ENCODE measurements around the gene FANCD2OS. TPM values are rescaled to one million over a fixed set of nuclear protein-coding genes. Genes with fewer than 3 reads are reported as not detected.
"Not testable (repeated sequence)": the region's sequence is repeated elsewhere in the genome, so short reads cannot be mapped to it uniquely, and the experiment has no call there.

The FANCD2OS gene, protein sequence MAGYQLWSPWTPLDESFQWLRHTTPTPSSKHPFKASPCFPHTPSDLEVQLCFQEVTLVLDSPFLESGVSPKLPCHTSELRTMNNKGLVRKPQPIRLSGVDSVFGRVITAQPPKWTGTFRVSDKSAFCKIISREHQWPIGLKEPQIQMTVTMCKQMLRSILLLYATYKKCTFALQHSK
- not detected in 2 replicates for total RNA-seq (2014; rRNA removed; shearing (Covaris generic))

DNA sequence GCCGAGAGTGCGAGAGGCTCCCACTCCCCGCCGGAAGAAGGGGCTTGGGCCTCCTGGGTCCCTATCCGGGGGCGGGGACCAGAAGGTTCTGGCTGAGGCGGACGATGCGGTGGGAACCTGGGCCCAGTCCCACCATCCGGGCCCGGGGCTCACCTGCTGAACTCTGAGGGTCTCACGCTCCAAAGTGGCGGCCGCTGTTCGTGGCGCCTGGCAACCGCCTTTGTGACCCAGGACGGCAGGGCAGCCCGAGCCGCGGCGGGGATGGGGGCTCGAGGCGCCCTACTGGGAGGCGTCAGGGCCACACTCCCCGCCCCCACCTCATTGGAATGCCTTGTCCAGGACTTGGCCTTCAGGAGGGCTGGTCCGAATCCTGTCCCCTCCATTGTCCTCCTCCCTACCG, at the start of gene FANCD2OS:
Gene FANCD2OS (minus strand): TSS at position 165 of the 400 bp plus-strand sequence. CDS start 3,481 bp downstream, outside the sequence.
- DNase-seq (ENCODE audit: low spot score): no peak

DNA sequence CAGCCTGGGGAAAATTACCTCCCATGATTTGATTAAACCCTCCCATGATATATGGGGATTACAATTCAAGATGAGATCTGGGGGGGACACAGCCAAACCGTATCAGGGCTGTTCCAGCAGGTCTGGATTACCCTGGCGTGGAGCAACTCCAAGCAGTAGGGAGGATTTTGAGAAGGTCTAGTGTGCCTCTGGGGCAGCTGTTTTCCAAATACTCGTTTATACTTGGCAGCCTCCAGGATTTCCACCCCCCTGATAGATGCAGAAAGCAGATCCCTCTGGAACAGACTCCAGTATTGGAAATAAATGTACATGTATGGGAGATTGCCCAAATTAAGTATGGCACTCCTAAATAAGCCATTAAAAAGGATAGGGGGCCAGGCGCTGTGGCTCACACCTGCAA, 49.0 kb upstream of the FANCD2OS start:
- no peak for DNase-seq (ENCODE audit: low spot score)

DNA sequence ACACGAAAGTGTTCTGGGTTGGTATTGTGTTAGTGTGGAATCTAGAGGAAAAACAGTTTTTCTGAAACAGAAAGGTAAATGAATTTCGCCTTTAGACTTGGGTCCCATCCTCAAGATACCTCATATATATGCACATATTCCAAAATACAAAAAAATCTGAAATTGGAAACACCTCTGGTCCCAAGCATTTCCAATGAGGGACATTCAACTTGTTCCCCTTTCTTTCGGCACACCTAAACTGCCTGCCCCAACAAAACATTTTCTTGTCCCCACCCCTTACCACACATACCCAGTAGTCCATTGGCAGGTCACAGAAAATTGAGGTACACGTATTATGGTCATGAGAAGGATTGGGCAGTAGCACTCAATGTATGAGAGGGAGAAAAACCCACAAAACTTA, 47.6 kb upstream of the FANCD2OS start:
- no peak for DNase-seq (ENCODE audit: low spot score)

DNA sequence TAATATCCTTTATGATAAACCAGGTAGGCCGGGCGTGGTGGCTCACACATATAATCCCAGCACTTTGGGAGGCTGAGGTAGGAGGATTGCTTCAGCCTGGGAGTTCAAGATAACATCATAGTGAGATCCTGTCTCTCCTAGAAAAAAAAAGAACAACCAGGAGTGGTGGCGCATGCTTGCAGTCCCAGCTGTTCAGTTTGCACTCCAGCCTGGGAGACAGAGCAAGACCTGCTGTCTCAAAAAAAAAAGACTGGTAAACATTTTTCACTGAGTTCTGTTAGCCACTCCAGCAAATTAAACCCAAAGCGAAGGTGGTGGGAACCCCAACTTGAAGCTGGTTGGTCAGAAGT, 47.0 kb upstream of the FANCD2OS start:
- DNase-seq (ENCODE audit: low spot score): no peak

DNA sequence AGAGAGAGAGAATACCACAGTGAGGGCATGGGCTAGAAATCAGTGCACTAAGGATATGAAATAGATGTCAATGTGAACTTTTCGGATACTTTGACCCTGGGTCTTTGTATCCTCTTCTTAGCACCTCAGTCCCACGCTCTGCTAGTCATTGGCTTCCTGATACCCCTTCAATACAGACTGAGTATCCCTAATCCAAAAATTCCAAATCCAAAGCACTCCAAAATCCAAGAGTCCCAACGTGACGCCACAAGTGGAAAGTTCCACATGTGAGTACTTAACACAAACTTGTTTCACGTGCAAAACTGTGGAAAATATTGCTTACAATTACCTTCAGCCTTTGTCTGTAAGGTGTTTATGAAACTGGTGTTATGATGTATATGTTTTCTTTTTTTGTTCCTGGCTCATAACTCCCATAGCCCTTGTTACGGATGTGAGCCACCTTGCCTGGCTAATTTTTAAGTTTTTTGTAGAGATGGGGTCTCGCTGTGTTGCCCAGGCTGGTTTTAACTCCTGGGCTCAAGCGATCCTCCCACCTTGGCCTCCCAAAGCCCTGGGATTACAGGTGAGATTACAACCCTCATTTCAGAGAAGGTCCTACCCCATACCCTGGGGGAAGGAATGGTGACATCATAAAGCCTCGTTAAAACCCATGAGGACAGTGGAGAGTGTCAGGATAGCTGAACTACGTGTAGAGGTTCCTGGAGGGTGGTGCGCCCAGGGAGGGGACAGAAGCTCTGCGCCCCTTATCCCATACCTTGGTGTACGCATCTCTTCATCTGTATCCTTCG, 46.5 kb upstream of the FANCD2OS start:
- DNase-seq (ENCODE audit: low spot score): no peak

DNA sequence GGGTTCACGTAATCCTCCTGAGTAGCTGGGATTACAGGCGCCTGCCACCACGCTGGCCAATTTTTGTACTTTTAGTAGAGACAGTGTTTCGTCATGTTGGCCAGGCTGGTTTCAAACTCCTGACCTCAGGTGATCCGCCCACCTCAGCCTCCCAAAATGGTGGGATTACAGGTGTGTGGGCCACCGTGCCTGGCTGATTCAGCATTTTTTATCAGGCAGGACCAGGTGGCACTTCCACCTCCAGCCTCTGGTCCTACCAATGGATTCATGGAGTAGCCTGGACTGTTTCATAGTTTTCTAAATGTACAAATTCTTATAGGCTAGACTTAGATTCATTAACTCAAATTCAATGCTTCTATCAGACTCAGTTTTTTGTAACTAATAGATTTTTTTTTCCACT, 42.9 kb upstream of the FANCD2OS start:
- DNase-seq (ENCODE audit: low spot score): no peak

DNA sequence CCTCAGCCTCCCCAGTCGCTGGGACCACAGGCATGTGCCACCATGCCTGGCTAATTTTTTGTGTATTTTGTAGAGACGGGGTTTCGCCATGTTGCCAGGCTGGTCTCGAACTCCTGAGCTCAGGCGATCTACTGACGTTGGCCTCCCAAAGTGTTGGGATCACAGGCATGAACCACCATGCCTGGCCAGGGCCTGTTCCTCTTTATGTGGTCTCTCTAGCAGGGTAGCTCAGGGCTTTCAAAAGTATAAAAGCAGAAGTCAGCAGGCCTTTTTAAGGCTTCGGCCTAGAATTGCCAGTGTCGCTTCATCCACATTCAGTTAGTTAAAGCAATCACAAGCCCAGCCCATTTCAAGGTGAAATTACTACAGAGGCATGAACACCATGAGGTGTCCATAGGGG, 41.2 kb upstream of the FANCD2OS start:
- DNase-seq (ENCODE audit: low spot score): no peak

DNA sequence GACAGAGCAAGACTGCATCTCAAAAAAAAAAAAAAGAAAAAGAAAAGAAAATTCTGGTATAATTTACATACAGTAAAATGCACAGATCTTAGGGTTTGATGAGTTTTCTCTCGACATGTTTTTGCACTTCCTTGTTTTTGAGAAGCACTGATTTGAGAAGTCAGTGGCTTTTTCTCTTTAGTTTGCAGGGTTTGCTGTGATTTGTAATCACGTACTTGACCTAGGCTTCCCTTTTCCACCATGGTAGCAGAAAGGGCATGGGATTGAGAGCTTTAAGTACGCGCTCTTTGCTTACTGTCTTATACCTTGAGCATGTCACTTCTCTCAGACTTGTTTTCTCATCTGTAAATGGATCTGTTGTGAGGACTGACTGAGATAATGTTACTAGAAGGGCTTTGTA, 37.6 kb upstream of the FANCD2OS start:
- no peak for DNase-seq (ENCODE audit: low spot score)

DNA sequence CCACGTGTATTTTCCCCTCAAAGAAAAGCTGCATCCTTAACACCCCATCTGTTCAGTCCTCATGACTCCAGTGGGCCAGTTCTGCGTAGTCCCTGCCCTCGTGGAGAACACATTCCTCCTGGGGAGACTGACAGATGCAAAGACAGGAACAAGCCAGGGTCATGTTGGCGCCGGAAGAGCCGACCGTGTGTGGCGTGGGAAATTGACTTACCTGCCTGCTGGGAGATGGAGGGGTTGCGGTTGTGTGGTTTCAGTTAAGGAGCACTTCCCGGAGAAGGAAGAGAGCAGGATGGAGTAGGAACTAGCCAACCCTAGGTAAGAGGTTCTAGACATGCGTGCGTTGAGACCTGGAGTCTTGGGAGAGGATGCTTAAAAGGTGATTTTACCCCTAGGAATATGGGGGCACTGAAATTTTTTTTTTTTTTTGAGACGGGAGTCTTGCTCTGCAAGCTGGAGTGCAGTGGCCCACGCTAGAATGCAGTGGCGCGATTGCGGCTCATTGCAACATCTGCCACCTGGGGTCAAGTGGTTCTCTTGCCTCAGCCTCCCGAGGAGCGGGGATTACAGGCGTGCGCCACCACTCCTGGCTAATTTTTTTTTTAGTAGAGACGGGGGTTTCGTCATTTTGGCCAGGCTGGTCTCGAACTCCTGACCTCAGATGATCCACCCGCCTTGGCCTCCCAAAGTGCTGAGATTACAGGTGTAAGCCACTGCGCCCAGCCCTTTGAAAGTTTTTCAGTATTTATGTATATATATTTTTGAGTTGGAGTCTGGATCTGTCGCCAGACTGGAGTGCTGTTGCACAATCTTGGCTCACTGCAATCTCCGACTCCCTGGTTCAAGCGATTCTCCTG, 34.9 kb upstream of the FANCD2OS start:
- DNase-seq (ENCODE audit: low spot score): no peak

DNA sequence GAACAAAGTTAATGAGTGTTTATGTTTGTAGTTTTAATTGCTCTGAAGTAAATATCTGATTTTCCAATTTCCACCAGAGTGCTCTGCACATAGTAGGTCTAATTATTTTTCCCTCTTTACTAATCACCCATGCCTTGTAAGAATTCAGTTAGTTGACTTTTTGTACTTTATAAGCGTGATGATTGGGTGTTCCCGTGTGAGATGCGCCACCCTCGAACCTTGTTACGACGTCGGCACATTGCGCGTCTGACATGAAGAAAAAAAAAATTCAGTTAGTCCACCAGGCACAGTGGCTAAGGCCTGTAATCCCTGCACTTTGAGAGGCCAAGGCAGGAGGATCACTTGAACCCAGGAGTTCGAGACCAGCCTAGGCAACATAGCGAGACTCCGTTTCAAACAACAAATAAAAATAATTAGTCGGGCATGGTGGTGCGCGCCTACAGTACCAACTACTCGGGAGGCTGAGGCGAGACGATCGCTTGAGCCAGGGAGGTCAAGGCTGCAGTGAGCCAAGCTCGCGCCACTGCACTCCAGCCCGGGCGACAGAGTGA, 33.0 kb upstream of the FANCD2OS start:
- no peak for DNase-seq (ENCODE audit: low spot score)

DNA sequence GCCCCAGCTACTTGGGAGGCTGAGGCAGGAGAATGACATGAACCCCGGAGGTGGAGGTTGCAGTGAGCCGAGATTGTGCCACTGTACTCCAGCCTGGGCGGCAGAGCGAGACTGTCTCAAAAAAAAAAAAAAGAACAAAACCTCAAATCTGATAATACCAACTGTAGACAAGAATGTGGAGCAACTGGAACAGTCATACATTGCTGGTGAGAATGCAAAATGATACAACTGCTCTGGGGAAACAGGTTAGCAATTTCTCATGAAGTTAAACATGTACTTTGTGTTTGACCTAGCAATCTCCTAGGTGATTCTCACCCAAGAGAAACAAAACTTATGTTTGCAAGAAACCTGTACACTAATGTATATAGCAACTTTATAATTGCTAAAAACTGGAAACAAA, 29.1 kb upstream of the FANCD2OS start:
- DNase-seq (ENCODE audit: low spot score): no peak

DNA sequence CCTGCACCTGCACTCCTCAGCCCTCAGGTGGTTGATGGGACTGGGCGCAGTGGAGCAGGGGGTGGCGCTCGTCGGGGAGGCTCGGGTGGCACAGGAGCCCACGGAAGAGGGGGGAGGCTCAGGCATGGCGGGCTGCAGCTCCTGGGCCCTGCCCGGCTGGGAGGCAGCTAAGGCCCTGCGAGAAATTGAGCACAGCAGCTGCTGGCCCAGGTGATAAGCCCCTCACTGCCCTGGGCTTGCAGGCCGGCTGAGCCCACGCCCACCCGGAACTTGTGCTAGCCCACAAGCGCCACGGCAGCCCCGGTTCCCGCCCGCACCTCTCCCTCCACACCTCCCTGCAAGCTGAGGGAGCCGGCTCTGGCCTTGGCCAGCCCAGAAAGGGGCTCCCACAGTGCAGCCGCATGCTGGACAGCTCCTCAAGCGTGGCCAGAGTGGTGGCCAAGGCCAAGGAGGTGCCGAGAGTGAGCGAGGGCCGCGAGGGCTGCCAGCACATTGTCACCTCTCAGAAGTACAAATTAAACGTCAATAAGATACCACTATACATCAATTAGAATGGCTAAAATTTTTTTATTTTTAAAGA, 28.5 kb upstream of the FANCD2OS start:
- no peak for DNase-seq (ENCODE audit: low spot score)

DNA sequence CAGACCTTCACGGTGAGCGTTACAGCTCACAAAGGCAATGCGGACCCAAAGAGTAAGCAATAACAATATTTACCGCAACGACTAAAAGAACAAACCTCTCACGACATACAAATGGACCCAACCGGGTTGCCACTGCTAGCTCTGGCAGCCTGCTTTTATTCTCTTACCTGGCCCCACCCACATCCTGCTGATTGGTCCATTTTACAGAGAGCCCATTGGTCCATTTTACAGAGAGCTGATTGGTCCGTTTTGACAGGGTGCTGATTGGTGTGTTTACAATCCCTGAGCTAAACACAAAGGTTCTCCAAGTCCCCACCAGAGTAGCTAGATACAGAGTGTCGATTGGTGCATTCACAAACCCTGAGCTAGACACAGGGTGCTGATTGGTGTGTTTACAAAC, 27.8 kb upstream of the FANCD2OS start:
- not testable (repeated sequence) for DNase-seq (ENCODE audit: low spot score)

DNA sequence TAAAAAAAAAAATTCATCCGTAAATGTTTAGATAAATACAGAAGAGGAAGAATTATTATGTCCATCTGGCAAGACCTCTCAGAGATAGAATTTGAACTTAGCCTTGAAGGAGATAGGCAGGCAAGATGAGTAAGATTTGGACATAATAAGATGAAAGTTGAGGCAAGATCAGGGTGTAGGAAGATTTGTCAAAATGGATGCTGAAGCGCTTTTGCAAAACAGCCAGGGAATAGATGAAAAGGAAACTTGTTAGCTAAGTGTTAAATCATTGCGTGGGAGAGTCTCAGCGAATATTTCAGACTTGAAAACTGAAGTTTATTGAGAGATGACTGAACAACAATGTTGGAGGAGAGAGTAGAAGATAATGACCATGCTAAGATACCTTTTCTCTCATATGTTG, 14.7 kb upstream of the FANCD2OS start:
- DNase-seq (ENCODE audit: low spot score): no peak

DNA sequence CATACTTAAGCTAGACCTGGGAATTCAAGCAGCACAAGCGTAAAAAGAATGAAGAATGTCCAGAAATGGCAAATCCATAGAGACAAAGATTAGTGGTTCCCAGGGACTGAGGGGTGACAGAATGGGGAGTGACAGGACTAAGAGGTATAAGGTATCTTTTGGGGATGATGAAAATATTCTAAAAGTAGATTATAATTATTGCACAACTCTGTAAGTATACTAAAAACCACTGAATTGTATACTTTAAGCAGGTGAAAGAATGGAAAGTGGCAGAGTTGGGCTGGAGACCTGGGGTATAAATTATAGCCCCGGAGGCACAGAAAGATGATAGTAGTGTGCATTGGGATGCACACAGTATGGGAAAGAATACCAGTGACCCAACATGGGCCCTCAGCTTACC, 13.0 kb upstream of the FANCD2OS start:
- no peak for DNase-seq (ENCODE audit: low spot score)

DNA sequence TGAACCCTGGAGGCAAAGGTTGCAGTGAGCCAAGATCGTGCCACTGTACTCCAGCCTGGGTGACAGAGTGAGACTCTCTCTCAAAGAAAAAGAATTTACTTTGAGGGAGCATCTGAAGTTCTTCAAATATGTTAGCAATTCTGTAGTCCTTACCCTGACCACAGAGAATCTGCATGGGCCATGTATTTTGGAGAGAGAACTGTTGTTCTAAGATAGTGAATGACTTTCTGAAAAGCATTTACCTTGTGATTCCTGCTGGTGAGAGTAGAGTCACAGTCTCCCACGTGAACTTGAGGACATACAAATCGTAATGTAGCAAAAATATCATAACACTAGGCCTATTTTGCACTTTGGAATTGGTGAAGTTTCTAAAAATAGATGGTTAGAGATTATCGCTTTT, 11.3 kb upstream of the FANCD2OS start:
- no peak for DNase-seq (ENCODE audit: low spot score)

DNA sequence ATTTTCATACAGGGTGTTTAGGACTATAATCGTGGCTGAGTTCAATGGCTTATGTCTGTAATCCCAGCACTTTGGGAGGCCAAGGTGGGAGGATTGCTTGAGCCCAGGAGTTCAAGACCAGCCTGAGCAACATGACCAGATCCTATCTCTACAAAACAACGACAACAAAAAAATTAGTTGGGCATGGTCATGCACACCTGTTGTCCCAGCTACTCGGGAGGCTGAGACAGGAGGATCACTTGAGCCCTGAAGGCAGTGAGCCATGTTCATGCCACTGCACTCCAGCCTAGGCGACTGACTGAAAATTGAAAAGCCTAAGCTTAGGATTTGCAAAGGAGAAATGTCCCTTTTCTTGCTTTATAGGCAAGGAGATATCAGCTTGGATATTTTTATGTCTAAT, 8.9 kb upstream of the FANCD2OS start:
- no peak for DNase-seq (ENCODE audit: low spot score)

DNA sequence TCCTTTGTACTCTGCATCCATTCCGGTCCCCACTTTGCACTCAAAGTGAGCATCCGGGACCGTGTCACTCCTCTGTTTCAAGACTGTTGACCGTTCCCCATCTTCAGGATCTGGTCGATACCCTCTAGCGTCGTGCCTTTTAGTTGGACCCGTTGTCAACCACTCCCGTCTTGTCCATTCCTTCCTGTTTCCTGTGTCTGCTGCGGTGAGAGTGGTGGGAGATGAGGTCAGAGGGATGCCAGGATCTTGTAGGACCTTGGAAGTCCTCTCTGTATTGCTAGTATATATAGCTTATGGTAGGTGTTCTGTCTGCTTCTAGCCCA, 8.0 kb upstream of the FANCD2OS start:
- DNase-seq (ENCODE audit: low spot score): peak; percentile 22

DNA sequence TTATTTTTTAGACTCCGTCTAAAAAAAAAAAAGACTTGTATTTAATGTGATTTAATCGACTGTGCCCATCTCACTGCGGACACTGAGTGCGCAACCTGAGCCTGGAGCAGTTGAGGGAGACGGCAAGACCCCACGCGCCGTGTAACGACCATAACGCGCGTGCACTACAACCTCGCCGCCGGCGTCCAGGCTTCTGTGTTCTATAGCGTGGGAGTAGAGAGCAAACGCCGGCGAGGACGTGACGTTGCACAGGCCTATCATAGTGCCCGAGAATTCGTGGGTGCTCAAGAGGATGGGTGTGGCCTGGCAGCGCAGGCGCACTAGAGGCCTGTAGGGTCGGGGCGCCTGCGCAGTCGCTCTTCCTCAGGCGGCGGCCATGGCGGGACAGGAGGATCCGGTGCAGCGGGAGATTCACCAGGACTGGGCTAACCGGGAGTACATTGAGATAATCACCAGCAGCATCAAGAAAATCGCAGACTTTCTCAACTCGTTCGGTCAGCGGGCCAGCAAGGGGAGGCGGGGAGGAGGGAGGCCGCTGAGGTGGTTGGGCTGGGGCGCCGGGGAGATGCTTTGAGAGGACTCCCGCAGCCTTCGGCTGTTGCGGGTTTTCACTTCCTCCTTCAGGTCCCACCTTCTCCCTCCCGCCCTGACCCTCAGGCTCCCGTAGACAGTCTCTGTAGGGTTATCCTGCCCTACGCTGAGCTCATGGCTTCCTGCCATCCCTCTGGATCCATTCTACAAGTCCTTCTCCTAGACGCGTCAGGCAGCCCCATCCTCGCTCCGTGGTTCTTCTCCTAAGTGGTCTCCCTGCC, 7.5 kb upstream of the FANCD2OS start, which contains the start of gene BRK1:
Gene BRK1 (plus strand): TSS at position 350 of the 812 bp plus-strand sequence. CDS start 27 bp downstream, at position 377.
- DNase-seq (ENCODE audit: low spot score): peak; percentile 96

DNA sequence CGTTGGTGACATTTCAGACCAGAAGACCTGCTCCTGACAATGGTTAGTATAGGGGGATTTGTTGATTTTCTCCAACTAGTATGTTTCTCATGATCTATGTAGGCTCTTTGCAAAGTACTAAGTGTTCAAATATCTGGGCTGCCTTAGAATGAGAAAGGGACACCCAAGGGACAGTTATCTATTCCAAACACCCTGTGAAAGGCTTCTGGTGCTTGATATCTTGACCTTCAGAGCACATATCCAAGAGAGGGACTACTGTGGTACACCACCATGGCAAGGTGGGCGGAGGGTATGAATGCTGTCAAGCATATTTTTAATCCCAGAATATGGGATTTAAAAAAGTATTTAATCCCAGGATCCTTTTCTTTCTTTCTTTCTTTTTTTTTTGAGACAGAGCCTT, 1.1 kb downstream of the FANCD2OS start:
- DNase-seq (ENCODE audit: low spot score): no peak

DNA sequence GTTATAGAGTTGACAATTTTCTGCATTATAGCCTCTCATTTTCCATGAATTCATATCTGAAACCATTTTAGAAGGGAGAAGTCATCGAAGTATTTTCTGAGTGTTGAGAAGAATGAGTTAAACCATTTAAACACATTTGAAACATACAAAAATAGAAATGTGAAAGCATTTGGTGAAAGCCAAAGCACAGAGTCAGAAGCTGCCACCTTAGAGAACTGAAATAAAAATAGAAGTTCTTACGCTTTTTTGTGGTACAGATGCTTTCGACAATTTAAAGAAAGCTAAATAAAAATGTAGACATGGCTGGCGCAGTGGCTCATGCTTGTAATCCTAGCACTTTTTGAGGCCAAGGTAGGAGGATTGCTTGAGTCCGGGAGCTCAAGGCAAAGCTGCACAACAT, 9.0 kb downstream of the FANCD2OS start:
- no peak for DNase-seq (ENCODE audit: low spot score)
